Left kidney (tissue), 2 donors: ENCODE results near the gene RTN4. TPM values are rescaled to one million over a fixed set of nuclear protein-coding genes. Genes with fewer than 3 reads are reported as not detected.
"Not testable (repeated sequence)": the region's sequence is repeated elsewhere in the genome, so short reads cannot be mapped to it uniquely, and the experiment has no call there.

Experiments used
- DNase-seq: peaks from one replicate; pipeline ENCODE4 v3.0.0-alpha.2; 2013
- polyA plus RNA-seq: library from polyadenylated mRNA; unstranded; fragments of 120-200 nt; gene quantifications from one replicate; pipeline ENCODE4 v1.2.1, GENCODE V29; 2013; ENCODE audit not compliant: insufficient read length

The RTN4 gene
- polyA plus RNA-seq, 1 donor, result 374 TPM

- DNase-seq, result no peak
Measured at GRCh38 chr2:55080204-55080738, 30.0 kb upstream of the RTN4 start.

DNA sequence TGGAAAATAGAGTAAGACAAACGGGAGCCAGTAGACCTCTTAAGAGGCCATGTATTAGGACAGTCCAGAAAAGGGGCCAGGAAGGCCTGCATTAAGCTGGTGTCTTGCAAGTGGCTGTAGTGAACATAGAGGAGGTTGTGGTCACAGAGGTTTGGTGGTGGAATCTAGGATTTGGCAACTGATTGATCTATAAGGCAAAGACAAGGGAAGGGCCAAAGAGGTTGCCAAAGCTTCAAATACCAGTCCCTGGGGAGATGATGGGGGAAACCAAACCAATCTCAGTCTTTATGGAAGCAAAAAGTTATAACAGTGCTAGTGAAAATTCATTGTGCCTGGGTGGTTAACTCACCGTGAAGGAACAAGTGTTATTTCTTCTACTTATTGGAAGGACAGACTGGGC, 28.7 kb upstream of the RTN4 start:
- DNase-seq, result no peak

- no peak for DNase-seq
Measured at GRCh38 chr2:55076721-55077120, 26.5 kb upstream of the RTN4 start.

GRCh38 chr2:55076019-55076418, 25.8 kb upstream of the RTN4 start:
- not testable (repeated sequence) for DNase-seq

GRCh38 chr2:55073000-55073983, 23.0 kb upstream of the RTN4 start:
- no peak for DNase-seq

DNA sequence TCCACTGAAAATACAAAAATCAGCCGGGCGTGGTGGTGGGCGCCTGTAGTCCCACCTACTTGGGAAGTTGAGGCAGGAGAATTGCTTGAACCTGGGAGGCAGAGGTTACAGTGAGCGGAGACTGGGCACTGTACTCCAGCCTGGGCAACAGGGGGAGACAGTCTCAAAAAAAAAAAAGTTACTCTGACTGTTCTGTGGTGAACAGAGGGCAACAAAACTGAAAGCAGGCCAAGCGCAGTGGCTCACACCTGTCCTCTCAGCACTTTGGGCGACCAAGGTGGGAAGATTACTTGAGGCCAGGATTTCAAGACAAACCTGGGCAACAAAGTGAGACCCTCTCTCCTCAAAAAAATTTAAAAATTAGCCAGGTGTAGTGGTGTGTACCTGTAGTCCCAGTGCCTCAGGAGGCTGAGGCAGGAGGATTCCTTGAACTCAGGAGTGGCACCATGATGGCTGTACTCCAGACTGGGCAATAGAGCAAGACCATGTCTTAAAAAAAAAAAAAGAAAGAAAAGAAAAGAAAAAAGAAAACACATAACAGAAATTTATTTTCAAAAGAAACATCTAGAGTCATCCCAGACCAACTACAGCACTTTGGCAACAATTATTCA, 13.6 kb upstream of the RTN4 start:
- DNase-seq, result no peak

DNA sequence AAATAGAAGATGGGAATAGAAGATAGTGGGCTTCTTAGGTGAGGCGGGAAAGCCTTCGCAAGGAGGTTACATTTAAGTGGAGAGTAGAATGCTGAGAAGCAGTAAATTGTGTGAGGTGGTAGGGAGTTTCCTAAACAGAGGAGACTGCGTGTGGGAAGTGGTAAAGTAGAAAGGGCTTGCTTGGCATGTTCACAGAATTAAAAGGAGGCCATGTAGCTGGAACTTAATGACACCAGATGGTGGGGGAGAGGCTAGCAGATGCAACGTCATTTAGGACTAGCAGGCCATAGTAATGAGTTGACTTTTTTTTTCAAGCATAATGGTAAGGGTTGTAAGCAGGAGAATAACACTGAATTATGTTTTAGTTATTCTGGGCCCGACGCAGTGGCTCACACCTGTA, 13.0 kb upstream of the RTN4 start:
- no peak for DNase-seq

DNA sequence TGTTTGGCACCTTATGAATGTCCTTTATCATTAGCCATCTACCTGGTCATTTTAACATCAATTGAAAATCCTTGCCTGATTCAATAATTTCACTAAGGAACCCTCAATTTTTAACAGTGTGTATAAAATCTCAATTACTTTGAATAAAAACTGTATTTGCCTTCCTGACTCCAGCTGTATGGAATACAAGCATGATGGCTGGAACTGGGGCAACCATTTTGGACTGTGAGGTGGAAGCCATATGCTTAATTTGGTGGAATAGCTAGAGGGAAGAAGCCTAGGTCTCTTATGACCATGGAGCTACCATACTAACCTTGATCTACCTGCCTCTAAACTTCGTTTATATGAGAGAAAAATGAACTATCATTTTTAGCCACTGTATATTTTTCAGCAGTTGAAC, 12.5 kb upstream of the RTN4 start:
- no peak for DNase-seq

DNA sequence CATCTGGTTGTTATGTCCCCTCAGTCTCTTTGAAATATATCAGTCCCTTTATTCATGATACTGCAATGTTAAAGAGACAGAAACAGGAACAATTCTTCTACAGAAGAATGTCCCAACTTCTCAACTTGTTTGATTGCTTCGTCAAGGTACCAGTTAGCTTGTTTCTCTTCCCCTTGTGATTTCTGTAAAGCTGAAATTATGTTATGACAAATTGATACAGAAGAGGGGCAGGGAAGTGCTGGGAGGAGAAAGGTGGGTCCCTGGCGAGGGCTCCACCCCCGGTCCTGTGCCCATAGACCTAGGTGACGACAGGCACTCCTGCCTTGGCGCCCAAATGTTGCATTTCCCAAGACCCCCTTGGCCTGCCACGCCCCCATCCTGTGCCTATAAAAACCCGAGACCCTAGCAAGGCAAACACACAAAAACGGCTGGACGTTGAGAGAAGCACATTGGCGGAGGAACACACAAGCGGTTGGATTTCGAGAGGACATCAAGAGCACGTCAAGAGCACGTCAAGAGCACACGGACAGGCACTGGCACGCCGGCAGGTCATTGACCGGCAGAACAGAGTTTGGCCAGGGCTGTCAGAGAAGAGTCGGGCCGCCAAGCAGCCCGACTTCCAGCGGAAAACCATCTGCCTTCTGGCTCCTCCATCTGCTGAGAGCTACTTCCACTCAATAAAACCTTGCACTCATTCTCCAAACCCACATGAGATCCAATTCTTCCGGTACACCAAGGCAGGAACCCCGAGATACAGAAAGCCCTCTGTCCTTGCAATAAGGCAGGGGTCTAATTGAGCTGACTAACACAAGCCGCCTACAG, 11.5 kb upstream of the RTN4 start:
- no peak for DNase-seq

- DNase-seq, result no peak
Measured at GRCh38 chr2:55059793-55060192, 9.5 kb upstream of the RTN4 start.

GRCh38 chr2:55057474-55057873, 7.2 kb upstream of the RTN4 start:
- no peak for DNase-seq

GRCh38 chr2:55056024-55056521, 5.8 kb upstream of the RTN4 start:
- DNase-seq, result no peak

DNA sequence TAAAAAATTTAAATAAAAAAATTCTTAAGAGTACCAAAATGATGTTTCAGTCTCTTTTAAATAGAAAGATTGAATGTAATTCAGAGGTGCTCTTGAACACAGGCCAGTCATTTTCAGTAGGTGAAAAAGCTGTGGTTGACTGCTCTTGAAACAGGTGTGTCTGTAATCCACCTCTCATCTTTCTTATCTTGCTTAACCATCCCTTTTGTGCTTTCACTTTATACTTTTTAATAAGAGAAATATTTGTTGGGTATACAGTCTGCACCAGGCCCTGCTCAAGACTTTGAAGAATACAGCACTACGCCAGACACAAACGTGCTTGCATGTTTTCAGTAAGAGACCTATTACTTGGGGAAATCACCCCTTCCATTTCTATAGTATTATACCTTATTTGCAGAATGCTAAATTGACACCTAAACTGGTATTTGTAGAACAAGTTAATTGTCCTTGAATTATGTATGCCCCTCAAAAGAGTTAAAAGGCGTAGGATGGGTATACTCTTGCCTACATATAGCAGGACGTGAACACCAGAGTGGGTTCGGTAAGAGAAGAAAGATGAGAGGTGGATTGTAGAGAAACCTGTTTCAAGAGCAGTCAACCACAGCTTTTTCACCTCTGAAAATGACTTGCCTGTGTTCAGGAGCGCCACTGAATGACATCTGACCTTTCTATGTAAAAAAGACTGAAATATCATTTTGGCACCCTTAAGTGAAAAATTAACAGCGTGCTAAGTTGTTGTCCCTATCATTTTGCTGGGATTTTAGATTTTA, 4.0 kb upstream of the RTN4 start:
- no peak for DNase-seq

DNA sequence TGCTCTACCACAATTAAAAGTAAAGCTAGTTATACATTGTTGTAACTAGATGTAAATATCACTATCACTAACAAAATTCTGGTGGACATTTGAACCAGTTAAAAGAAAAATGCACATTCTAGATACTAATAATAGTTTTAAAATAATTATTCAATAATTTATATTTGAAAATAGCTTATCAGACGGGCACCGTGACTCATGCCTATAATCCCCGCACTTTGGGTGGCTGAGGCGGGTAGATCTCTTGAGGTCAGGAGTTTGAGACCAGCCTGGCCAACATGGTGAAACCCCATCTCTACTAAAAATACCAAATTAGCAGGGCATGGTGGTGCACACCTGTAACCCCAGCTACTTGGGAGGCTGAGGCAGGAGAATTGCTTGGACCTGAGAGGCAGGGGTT, 3.0 kb upstream of the RTN4 start:
- DNase-seq, result not testable (repeated sequence)

- DNase-seq, result no peak
Measured at GRCh38 chr2:55052129-55053061, 2.1 kb upstream of the RTN4 start.

GRCh38 chr2:55051026-55051866, 995 bp upstream of the RTN4 start:
- DNase-seq, result peak; percentile 50

GRCh38 chr2:55049821-55050099, 491 bp downstream of the RTN4 start:
- DNase-seq, result no peak

DNA sequence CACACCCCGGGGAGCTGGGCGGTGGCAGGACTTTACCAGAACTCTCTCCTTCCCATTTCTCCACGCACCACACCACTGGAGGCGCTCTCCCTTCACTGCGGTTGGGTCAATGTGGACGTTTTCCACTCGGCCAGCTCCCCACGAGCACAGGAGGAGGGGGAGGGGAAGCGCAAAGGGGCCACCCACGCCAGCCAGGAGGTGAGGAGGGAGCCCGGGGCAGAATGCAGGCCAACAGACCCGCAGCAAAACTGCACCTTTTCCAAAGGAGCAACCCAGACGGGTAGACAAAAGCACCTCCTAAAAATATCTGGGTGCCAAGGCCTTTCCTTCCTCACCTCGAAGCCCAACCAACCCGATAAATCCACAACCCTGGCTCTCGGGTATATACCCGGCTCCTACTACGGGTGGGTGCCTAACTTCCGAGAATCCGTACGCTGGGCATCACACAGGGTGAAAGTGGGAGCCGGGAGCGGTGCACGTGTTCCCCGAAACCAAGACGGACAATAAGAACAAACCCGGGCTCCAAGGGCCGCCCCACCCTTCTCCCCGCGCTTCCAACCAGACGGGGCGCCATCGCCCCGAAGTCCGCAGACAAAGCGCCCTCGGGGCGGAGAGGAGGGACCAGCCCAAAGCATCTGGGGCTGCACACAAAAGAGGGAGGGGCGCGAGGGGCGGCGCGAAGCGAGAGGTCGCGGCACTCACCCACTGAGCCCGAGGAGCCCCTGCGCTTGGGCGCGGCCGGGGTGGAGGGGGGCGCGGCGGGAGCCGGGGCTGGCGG, 1.0 kb downstream of the RTN4 start:
- peak; percentile 90 for DNase-seq
